Stimulated activated CD8-positive, alpha-beta memory T cell treated with anti-CD3 and anti-CD28 coated beads, Interleukin-2, amount 100 ng/mL, for 1 hour (primary cell): ENCODE data around the gene CCDC70.
"Not testable (repeated sequence)": the region's sequence is repeated elsewhere in the genome, so short reads cannot be mapped to it uniquely, and the experiment has no call there.

Experiments
- DNase-seq, 2 donors: peaks; one replicate each; pipeline ENCODE4 v3.0.0-alpha.2; 2020; ENCODE audit warnings: low read depth in 2 of 2

Gene CCDC70

DNA sequence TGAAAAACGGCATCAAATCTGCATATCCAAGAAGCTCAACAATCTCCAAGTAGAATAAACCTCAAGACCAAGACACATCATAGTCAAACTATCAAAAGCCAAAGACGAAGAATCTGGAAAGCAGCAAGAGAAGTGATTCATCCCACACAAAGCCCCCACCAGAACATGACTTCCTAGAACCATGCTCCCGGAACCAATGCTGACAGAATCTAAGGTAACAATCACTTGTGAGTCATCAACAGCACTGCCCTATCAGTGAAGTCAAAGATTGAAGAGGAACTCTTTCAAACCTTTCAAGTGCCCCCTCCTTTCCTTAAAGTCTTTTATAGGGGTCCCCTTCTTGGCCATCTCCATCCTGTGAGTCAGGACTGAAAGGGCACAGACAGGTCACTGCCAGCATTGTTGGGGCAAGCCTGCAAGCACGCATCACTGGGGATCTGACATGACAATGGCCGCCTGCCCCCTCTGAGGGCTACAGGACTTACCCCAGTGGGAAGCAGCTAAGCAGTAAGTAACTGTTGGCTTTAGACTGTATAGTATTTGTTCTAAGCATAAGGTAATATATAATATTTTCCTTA, at the start of gene CCDC70:
TSS of gene CCDC70 (plus strand) at position 247 of the 578 bp plus-strand sequence. CDS start 3,443 bp downstream, outside the sequence.
- no peak for DNase-seq

DNA sequence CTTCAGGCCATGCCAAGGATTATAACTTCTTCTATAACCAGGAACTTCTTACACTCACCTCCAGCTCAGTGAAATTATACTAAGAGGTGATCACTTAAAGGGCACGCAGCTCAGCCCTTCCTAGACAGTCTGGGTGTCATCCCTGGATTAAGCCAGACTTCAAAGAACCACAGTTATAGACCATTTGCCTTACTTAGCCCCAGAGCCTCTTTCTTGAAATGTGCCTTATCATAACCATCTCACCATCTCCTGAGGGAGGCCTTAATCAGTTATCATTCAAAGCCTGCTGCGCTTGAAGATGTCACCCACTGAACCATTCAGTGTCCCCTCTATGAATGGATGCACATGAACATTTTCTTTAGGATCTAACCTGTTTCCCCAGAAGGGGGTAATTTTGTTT, 47.7 kb upstream of the CCDC70 start:
- no peak for DNase-seq

GRCh38 chr13:51814825-51815650, 46.7 kb upstream of the CCDC70 start:
- peak; percentile 54 to 60 for DNase-seq

- DNase-seq = no peak
Measured at GRCh38 chr13:51815848-51816247, 45.9 kb upstream of the CCDC70 start.

- no peak for DNase-seq
Measured at GRCh38 chr13:51816604-51817249, 45.0 kb upstream of the CCDC70 start.

- no peak for DNase-seq
Measured at GRCh38 chr13:51817717-51818116, 44.1 kb upstream of the CCDC70 start.

DNA sequence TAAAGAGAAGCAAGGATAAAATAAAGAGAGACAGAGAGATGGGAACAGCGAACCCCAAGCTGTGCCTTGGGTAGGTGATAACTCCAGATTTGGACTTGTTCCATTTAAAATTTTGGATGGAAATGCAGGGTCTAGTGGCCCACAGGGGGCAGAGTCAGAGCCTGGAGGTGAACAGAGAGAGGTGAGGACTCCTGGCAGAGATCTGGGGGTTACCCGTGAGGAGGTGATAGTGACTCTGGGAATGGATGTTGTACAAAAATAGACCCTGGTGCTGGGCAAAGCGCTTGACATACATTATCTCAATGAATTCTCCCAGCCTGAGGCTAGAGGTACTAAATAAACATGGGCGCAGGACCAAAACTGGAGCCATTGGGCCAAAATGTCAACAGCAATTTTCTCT, 43.5 kb upstream of the CCDC70 start:
- no peak for DNase-seq

GRCh38 chr13:51818781-51819511, 42.8 kb upstream of the CCDC70 start:
- DNase-seq = no peak

DNA sequence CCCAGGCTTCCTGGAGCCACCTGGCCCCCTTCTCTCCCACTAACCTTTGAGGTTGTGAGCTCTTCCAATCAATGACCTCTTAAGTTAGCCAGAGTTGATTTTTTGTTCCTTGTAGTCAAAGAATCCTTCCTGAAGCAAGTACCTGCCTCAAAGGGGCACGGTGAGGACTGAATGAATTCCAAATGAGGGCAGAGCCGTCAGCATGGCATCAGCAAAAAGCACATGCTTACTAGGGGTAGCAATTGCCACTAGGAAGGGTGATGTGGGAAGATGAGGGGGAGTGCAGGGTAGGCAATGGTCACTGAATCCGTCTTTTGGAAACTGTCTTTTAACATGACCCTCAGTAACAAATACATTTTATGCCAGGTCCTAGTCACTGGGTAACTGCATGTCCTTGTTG, 42.2 kb upstream of the CCDC70 start:
- DNase-seq = no peak

DNA sequence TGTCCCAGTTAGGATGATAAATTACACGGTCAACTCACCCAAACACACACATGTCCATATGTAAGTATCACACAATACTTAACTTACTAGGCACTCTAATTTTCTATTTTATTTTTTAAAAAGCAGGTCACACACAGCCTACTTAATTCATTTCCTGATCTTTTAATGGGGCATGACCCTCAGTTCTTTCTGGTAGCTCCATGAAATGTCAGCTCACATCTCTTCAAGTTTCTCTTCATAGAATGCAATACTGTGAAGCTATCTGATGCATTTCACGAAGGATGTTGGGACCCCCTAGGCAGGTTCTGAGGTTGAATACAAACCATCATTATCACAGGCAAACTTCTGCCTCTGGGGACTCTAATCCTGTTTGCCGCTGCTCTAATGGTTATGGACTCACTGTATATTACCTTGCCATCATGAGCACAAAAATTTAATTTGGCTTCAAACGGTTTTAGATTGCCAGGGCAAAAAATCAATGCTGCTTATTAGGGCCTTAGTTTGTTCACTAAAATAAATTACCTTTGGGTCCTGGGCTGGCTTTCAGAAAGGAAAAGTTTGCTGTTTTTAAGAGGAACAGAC, 41.7 kb upstream of the CCDC70 start:
- no peak for DNase-seq

- DNase-seq = no peak
Measured at GRCh38 chr13:51821606-51822005, 40.2 kb upstream of the CCDC70 start.

DNA sequence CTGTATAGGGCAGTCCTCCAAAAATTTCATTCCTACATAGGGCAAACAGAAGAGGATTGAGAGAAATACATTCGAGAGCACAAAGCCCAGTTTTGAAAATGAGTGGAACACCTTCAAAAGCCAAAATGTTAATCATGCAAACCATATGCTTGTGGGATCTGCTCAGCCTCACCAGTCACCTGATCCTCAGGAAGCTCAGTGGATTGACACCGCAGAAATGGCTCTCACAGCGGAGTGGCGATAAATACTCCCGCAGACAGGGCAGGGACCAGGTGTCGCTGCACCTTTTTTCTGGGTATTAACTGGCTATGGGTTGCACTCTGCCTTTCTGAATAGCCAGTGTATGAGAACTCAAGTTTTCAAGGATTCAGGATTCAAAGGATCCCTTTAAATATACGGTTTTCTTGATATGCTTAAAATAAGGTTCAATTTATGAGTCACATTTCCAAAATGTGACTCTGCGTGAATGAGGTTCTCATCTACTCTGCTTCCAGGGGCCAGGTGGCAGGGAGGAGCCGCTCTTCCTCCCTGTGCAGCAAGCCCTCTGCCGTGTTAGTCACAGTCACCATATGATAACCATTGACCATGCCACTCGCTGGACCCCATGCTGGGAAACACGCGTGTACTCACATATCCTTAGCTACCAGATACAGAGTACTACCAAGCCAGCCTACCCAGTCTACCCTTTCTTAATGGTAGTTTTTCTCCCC, 39.5 kb upstream of the CCDC70 start:
- no peak for DNase-seq

DNA sequence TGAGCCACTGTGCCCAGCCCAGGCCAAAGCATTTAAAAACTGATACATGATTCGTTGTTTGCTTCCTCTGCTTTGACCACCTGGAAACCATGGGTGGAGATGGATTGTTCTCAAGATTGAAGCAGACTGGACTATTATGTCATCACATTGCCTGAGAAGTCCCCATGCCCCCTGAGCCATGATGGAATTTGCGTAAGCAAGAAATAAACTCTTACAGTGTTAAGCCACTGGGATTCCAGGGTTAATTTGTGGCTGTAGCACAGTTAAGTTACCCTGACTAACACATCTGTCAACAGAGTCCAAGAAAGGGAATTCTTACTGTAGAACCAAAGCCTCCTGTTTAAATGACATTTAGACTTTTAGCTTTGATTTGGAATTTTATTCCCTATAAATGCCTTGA, 38.4 kb upstream of the CCDC70 start:
- DNase-seq = no peak

DNA sequence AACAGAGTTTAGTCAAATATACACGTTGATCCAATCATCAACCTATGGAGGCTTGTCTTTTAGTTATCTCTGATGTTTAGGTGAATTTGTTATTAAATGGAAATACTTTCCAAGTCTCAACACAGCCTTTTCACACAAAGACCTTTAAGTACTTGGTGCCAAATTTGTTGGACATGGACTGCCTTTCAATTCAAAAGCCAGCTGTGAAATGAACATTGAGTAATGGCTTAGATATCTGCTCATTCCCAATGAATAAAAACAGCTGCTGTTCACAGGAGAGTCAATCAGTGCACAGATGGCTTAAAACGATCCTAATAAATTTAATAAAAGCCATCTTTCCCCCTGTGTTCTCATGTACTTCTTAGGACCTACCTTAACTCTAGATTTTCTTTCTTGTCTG, 37.9 kb upstream of the CCDC70 start:
- DNase-seq = no peak

- not testable (repeated sequence) for DNase-seq
Measured at GRCh38 chr13:51824712-51825111, 37.1 kb upstream of the CCDC70 start.

- no peak for DNase-seq
Measured at GRCh38 chr13:51825165-51825592, 36.6 kb upstream of the CCDC70 start.

- DNase-seq = no peak
Measured at GRCh38 chr13:51825681-51826254, 36.0 kb upstream of the CCDC70 start.

GRCh38 chr13:51826606-51827005, 35.2 kb upstream of the CCDC70 start:
- DNase-seq = no peak

DNA sequence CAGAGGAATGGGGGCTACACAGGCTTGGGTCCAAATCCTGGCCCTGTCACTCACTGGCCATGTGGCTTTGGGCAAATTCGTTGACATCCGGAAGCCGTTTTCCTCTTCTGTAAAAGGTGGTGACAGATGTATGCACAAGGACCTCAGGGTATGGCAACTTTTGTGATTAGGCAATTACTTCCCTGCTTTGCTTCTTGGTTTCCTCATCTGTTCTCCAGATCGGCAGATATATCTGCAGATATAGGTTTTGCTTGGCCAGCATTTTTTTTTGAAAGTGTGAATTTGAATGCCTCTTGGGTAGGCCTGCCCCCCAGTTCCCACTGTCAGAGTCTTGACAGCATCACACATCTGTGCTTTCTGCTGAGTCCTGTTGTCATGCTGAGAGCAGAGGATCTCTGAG, 34.5 kb upstream of the CCDC70 start:
- no peak for DNase-seq

DNA sequence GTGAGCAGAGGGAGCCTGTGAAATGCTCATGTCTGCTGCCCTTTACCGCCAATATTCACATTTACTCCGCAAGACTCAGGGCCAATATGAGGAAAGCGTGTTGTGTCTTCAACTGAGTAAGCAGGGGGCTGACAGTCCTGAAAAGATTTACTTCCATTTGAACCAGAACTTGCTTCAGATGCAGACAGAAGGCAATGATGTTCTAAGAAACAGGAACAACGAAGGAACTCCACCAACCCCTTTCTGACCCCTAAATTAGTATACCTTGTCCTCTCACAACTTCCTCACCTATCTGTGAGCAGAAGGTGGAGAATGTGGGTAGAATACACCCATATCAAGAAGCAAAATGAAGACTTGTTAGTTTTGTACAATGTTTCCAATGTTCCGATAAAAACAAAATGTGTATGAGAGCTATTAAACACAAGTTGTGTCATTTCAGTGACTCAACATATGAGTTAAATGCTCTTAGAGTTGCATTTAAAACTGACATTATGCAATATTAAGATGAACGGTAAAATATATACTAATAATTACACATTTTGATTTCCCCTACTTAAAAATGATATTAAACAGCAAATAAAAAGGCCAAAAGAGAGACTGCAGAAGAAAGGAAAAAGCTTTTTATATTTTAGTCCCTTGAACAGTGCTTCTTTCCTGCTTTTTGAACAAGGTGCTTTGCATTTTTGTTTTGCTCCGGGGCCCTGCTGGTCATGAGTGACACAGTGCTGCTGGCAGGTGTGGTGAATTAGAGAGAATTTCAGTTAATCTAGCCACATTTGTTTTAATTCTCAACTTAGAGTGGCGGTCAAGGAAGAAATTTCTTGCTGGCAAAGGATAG, 32.8 kb upstream of the CCDC70 start:
- no peak for DNase-seq
